GM12878 (cell line): ENCODE results near the gene TTLL3. TPM values are rescaled to one million over a fixed set of nuclear protein-coding genes. Genes with fewer than 3 reads are reported as not detected.

Source experiments
- ATAC-seq: fragments of 200-7000 bp; cut with Tn5 transposase; 3 replicates; pipeline ENCODE4 v1.9.1; 2020; ENCODE audit warnings: mild to moderate bottlenecking, moderate library complexity
- BruUV-seq: library from RNA; stranded (reverse); fragments of 400-500 nt; replicated peaks from 2 replicates; lab custom pipeline; 2021; lab: Mats Ljungman, UMichigan
- CTCF ChIA-PET: fragments of 300-600 bp; sonication (Branson Sonifier 250); formaldehyde crosslinking; extraction: SDS; loops from one replicate; lab custom pipeline; 2021; ENCODE audit warnings: inconsistent platforms; lab: Yijun Ruan, JAX
- POLR2A ChIA-PET: fragments of 350-600 bp; formaldehyde crosslinking; extraction: SDS; loops from one replicate; lab custom pipeline; 2021; ENCODE audit warnings: inconsistent platforms; lab: Charles Lee
- RAD21 ChIA-PET: fragments of 300-600 bp; sonication (Branson Sonifier 250); formaldehyde crosslinking; loops from one replicate; lab custom pipeline; 2023; ENCODE audit warnings: antibody characterized with exemption; ENCODE audit not compliant: unreplicated experiment; lab: Charles Lee
- SMC1A ChIA-PET: fragments of 300-600 bp; sonication (Branson Sonifier 250); formaldehyde crosslinking; loops from one replicate; lab custom pipeline; 2023; ENCODE audit not compliant: unreplicated experiment, uncharacterized antibody; lab: Charles Lee
- DNase-seq: peaks from one replicate; pipeline ENCODE4 v3.0.0-alpha.2; 2011; ENCODE audit warnings: low read depth, low spot score
- FAIRE-seq: peaks from 3 replicates; lab custom pipeline; 2011; peaks lifted over from hg19 to GRCh38; lab: Jason Lieb, UNC
- H2AFZ ChIP-seq: 2 replicates; pipeline ENCODE4 v1.6.0; 2011; ENCODE audit warnings: low read depth, low read length, control low read depth; ENCODE audit not compliant: control insufficient read depth
- H3K27ac ChIP-seq: 2 replicates; pipeline ENCODE4 v1.5.1; 2011; ENCODE audit warnings: control low read depth; ENCODE audit not compliant: control insufficient read depth, insufficient read depth
- H3K27me3 ChIP-seq, 2 experiments: replicated peaks in 1 of 2; 2 replicates each; pipeline versions ENCODE4 v1.6.0 to v1.6.1; 2011; ENCODE audit warnings: low read length in 1 of 2; ENCODE audit not compliant: control insufficient read depth in 2 of 2, insufficient read depth in 2 of 2
- H3K36me3 ChIP-seq, 2 experiments: 2 replicates each; pipeline ENCODE4 v1.5.1; 2011; ENCODE audit warnings: low read length in 1 of 2; ENCODE audit not compliant: control insufficient read depth in 2 of 2, insufficient read depth in 2 of 2
- H3K4me1 ChIP-seq: 2 replicates; pipeline ENCODE4 v1.6.1; 2011; ENCODE audit warnings: mild to moderate bottlenecking, low read length, moderate library complexity, mixed read lengths; ENCODE audit not compliant: control insufficient read depth, insufficient read depth
- H3K4me2 ChIP-seq: 2 replicates; pipeline ENCODE4 v1.6.0; 2011; ENCODE audit warnings: control low read depth; ENCODE audit not compliant: control insufficient read depth, insufficient read depth
- H3K4me3 ChIP-seq: fragments of 200-600 bp; sonication (generic); 2 replicates; pipeline ENCODE4 v1.5.1; 2016
- H3K79me2 ChIP-seq: 2 replicates; pipeline ENCODE4 v1.6.0; 2011; ENCODE audit warnings: low read length; ENCODE audit not compliant: control insufficient read depth, insufficient read depth
- H3K9ac ChIP-seq: 2 replicates; pipeline ENCODE4 v1.8.0; 2011; ENCODE audit warnings: low read length, control low read depth, mixed read lengths; ENCODE audit not compliant: control insufficient read depth, insufficient read depth
- H3K9me3 ChIP-seq: replicated peaks from 3 replicates; pipeline ENCODE4 v1.5.1; 2011; ENCODE audit warnings: mild to moderate bottlenecking, low read length; ENCODE audit not compliant: control insufficient read depth, insufficient read depth
- H4K20me1 ChIP-seq: 2 replicates; pipeline ENCODE4 v1.6.0; 2011; ENCODE audit not compliant: control insufficient read depth, insufficient read depth
- CREB1 ChIP-seq: IDR thresholded peaks from 2 replicates; pipeline ENCODE4 v1.6.1; 2012; ENCODE audit warnings: low read depth, mild to moderate bottlenecking, inconsistent platforms
- KDM1A ChIP-seq: fragments of 200-600 bp; sonication (generic); IDR thresholded peaks from 2 replicates; pipeline ENCODE4 v1.6.1; 2016; ENCODE audit warnings: borderline replicate concordance
- PAX5 ChIP-seq: IDR thresholded peaks from 2 replicates; pipeline ENCODE4 v1.6.1; 2011; ENCODE audit warnings: low read depth, low read length, borderline replicate concordance
- POLR2AphosphoS5 ChIP-seq: IDR thresholded peaks from 2 replicates; pipeline ENCODE4 v1.6.1; 2011; ENCODE audit warnings: mild to moderate bottlenecking, low read length, inconsistent platforms
- SIN3A ChIP-seq: IDR thresholded peaks from 2 replicates; pipeline ENCODE4 v1.6.1; 2012; ENCODE audit warnings: low read depth, low read length, improper control_type of control experiment
- SP1 ChIP-seq: IDR thresholded peaks from one replicate; pipeline ENCODE4 v1.6.1; 2011; ENCODE audit warnings: low read depth, low read length
- ZNF217 ChIP-seq: fragments of 450-650 bp; IDR thresholded peaks from 2 replicates; pipeline ENCODE4 v1.6.1; 2017; ENCODE audit warnings: antibody characterized with exemption, mild to moderate bottlenecking
- WGBS: methylation state at CpG from one replicate; pipeline ENCODE4 v1.1.6; 2016; ENCODE audit warnings: low lambda C conversion rate; ENCODE audit not compliant: insufficient replicate concordance, insufficient coverage; ENCODE audit errors: missing lambda C conversion rate; 5-methylcytosine and 5-hydroxymethylcytosine counted together
- in situ Hi-C: fragments of 300-500 bp; cut with MboI; formaldehyde crosslinking; loops from 9 replicates; pipeline ENCODE4 v1.14.3; 2018; ENCODE audit warnings: mixed read lengths
- intact Hi-C: fragments of 100-400 bp; cut with micrococcal nuclease; formaldehyde crosslinking; loops from one replicate; pipeline ENCODE4 v1.14.2; 2022; ENCODE audit not compliant: unreplicated experiment
- polyA plus RNA-seq, 11 experiments: library from polyadenylated mRNA; depleted of rRNA in 4 of 11; unstranded in 6 of 11; stranded (reverse) in 5 of 11; fragments of >200 nt; fragmentation: Nextera tagmentation in 4 of 11; fragmentation: Illumina TruSeq in 1 of 11; extraction: Ambion mirVana in 4 of 11; extraction: Trizol in 1 of 11; gene quantifications; 1 replicate in 1 of 11; 2 replicates in 10 of 11; pipeline versions ENCODE4 v1.2.1 to v1.2.3, GENCODE V29; 2011 to 2016; ENCODE audit warnings: inconsistent platforms in 2 of 11, missing spikeins in 2 of 11, low read depth in 1 of 11
- total RNA-seq, 4 experiments: library from RNA; depleted of rRNA in 3 of 4; stranded (reverse); fragments of >200 nt in 3 of 4; fragmentation: Illumina TruSeq in 1 of 4; extraction: Trizol in 1 of 4; gene quantifications; 2 replicates each; pipeline versions ENCODE4 v1.2.1 to v1.2.3, GENCODE V29; 2013 to 2021
- TF ChIP-seq, protein P1 (sequence below): fragments of 450-650 bp; IDR thresholded peaks from 2 replicates; pipeline ENCODE4 v1.6.1; 2017; ENCODE audit warnings: mild to moderate bottlenecking, moderate library complexity

The TTLL3 gene
- total and polyA plus RNA-seq, 10 of the 15 experiments (the other 5 are each of a cell fraction or from before 2014, with no cell fraction given) = 4.2 to 51.3 (median 18.9) TPM

DNA sequence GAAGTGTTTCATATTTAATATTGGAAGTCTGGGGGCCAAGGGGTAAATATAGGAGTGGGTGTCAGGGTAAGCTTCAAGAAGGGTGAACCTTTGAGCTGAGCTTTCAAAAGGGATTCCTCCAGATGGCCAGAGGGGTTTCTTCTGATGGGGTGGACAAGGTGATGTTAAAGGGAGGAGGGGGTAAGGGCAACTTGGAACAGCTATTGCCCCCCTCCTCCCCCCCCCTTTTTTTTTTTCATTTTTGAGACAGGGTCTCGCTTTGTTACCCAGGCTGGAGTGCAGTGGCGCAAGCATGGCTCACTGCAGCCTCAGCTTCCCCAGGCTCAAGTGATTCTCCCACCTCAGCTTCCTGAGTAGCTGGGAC, 2.1 kb upstream of the TTLL3 start:
- ChIA-PET RAD21 (interaction anchor here (0.7 to 2.0 kb wide), 6 partner anchors 11 to 162 kb away, joined by 3 to 5 read pairs (median 4); partner anchors contain the start of genes ARPC4 and BRPF1), CTCF (interaction anchor here (1.0 to 1.1 kb wide), 2 partner anchors 15 to 20 kb away, joined by 3 read pairs; partner anchors contain the start of gene ARPC4), SMC1A (interaction anchor here (0.7 to 1.2 kb wide), 4 partner anchors 13 to 70 kb away, joined by 3 read pairs; no protein-coding TSS in a partner anchor), POLR2A (interaction anchor here (0.6 to 2.9 kb wide), 5 partner anchors 9 to 75 kb away, joined by 3 to 19 read pairs (median 5); partner anchors contain the start of genes ARPC4 and TADA3)
- Histone ChIP-seq H3K27me3 (no peaks in the 10 kb centered on the region), H2AFZ (no peak overlapping the region), H3K9ac (no peak overlapping the region), H3K9me3 (no peaks in the 10 kb centered on the region), H3K36me3 (peaks cover 26 to 40% of the 10 kb centered on the region in 2 experiments), H3K4me3 (no peak overlapping the region), H4K20me1 (no peaks in the 10 kb centered on the region), H3K4me2 (no peak overlapping the region), H3K27ac (no peak overlapping the region), H3K79me2 (no peaks in the 10 kb centered on the region), H3K4me1 (peaks cover 13% of the 10 kb centered on the region)
- no peak for DNase-seq
- WGBS = 0% methylated on average over 1 of the region's 2 CpGs
- intact Hi-C loops (loop anchor here (5.0 kb wide), 1 partner anchor 76 kb away; the partner anchor contains the start of gene BRPF1), in situ Hi-C loops (no loop called here)
- FAIRE-seq = no peak
- ATAC-seq = no peak
- no TSS peak for BruUV-seq
- TF ChIP-seq CREB1 (no peak), POLR2AphosphoS5 (0 out of 2 replicates have a peak, but pooled peaks have one; percentile 19)

DNA sequence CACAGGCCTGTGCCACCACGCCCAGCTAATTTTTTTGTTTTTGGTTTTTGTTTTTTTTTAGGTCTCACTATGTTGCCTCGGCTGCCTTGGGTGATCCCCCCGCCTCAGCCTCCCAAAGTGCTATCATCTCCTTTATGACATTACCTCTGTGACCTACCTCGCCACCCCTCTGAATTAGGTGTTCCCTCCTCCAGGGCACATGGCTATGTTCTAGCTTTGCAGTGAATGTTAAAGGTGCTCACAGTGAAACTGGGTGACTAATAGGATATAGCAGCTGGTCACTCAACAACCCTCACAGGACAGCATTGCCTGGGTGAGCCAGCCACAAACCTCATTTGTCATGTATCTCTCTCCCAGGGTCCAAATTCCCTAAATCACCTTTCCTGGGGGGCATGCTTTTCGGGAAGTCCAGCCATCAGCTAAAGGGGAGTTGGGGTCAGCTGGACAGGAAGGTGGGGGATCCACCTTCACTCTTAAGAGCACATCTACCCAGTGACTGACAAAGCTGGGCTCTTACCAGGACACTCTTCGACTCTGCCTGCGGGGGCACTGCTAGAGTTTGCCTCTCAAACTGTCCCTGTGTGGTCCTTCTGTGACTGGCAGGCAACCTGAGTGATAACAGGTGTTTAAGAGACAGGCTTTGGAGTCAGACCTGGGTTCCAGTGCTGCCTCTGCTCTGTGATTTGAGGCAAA, 1.6 kb upstream of the TTLL3 start:
- DNase-seq (no peak), ATAC-seq (peak; percentile 81), FAIRE-seq (peak; percentile 27)
- H3K9ac ChIP-seq = no peak overlapping the region
- H3K4me1 ChIP-seq = peaks cover 13% of the 10 kb centered on the region
- RAD21 ChIA-PET = interaction anchor here (0.7 to 2.0 kb wide), 7 partner anchors 12 to 163 kb away, joined by 3 to 6 read pairs (median 4); partner anchors contain the start of genes ARPC4 and BRPF1
- H3K4me3 ChIP-seq = no peak overlapping the region
- H4K20me1 ChIP-seq = no peaks in the 10 kb centered on the region
- no TSS peak for BruUV-seq
- intact Hi-C loops (loop anchor here (5.0 kb wide), 1 partner anchor 76 kb away; the partner anchor contains the start of gene BRPF1), in situ Hi-C loops (no loop called here)
- SMC1A ChIA-PET = interaction anchor here (0.7 to 1.2 kb wide), 4 partner anchors 13 to 71 kb away, joined by 3 read pairs; no protein-coding TSS in a partner anchor
- POLR2A ChIA-PET = interaction anchor here (0.6 to 2.9 kb wide), 5 partner anchors 8 to 76 kb away, joined by 3 to 19 read pairs (median 5); partner anchors contain the start of genes ARPC4 and TADA3
- H3K9me3 ChIP-seq = no peaks in the 10 kb centered on the region
- H2AFZ ChIP-seq = no peak overlapping the region
- peak overlapping the region; percentile 75; the same call in 1 of the 2 replicates for H3K27ac ChIP-seq
- H3K36me3 ChIP-seq = peaks cover 23 to 35% of the 10 kb centered on the region in 2 experiments
- no peak overlapping the region for H3K4me2 ChIP-seq
- H3K27me3 ChIP-seq = no peaks in the 10 kb centered on the region
- H3K79me2 ChIP-seq = no peaks in the 10 kb centered on the region
- CTCF ChIA-PET = interaction anchor here (1.0 to 1.1 kb wide), 2 partner anchors 21 to 36 kb away, joined by 3 read pairs; partner anchors contain the start of gene RPUSD3
- WGBS = 36% methylated on average over 7 of the region's 7 CpGs
- TF ChIP-seq SP1 (no peak), SIN3A (no peak), ZNF217 (no peak), PAX5 (no peak), KDM1A (no peak)
- TF ChIP-seq, protein P1, sequence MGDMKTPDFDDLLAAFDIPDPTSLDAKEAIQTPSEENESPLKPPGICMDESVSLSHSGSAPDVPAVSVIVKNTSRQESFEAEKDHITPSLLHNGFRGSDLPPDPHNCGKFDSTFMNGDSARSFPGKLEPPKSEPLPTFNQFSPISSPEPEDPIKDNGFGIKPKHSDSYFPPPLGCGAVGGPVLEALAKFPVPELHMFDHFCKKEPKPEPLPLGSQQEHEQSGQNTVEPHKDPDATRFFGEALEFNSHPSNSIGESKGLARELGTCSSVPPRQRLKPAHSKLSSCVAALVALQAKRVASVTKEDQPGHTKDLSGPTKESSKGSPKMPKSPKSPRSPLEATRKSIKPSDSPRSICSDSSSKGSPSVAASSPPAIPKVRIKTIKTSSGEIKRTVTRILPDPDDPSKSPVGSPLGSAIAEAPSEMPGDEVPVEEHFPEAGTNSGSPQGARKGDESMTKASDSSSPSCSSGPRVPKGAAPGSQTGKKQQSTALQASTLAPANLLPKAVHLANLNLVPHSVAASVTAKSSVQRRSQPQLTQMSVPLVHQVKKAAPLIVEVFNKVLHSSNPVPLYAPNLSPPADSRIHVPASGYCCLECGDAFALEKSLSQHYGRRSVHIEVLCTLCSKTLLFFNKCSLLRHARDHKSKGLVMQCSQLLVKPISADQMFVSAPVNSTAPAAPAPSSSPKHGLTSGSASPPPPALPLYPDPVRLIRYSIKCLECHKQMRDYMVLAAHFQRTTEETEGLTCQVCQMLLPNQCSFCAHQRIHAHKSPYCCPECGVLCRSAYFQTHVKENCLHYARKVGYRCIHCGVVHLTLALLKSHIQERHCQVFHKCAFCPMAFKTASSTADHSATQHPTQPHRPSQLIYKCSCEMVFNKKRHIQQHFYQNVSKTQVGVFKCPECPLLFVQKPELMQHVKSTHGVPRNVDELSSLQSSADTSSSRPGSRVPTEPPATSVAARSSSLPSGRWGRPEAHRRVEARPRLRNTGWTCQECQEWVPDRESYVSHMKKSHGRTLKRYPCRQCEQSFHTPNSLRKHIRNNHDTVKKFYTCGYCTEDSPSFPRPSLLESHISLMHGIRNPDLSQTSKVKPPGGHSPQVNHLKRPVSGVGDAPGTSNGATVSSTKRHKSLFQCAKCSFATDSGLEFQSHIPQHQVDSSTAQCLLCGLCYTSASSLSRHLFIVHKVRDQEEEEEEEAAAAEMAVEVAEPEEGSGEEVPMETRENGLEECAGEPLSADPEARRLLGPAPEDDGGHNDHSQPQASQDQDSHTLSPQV = no peak
